ENCODE results near the gene ARID3A.

ARID3A gene

DNA sequence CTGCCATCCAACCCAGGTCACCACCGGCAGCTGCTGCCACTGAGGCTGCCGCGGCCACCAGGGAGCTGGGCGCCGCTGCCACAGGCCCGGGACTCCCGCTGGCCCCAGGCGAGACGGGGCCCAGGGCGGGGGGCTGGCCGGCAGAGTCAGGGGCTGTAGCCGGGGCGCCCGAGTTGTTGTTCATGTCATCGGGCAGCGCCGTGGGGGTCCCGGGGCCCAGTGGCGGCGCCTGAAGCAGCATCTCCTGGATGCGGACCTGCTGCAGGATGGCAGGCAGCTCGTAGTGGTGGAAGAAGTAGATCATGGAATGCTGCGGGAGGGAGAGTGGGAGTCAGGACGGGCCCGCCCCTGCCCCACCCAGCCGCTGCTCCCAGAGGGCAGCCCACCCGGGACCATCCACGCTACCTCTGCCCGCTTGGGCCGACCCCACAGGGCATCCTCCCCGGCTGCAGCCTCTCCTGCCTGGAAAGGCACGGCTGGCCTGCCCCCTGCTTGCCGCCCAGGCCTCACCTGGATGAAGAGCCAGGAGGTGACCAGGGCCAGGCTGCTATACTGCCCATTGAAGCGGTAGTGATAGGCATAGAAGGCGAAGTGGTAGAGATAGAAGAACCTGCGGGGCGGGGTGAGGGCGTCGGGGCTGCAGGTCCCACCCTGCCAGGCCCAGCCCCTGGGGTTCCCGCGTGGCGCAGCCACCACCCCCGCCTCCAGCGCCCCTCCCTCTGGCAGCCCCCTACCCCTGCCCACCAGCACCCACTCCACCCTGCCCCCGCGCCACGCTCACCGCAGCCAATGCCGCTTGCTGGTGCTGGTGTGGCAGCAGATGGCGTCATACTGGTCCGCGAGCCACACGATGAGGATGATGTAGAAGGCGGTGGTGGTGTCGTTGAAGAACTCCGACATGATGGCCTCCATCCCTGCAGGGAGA is 85.0 kb downstream of the ARID3A start:
- TF ChIP-seq, protein P1, sequence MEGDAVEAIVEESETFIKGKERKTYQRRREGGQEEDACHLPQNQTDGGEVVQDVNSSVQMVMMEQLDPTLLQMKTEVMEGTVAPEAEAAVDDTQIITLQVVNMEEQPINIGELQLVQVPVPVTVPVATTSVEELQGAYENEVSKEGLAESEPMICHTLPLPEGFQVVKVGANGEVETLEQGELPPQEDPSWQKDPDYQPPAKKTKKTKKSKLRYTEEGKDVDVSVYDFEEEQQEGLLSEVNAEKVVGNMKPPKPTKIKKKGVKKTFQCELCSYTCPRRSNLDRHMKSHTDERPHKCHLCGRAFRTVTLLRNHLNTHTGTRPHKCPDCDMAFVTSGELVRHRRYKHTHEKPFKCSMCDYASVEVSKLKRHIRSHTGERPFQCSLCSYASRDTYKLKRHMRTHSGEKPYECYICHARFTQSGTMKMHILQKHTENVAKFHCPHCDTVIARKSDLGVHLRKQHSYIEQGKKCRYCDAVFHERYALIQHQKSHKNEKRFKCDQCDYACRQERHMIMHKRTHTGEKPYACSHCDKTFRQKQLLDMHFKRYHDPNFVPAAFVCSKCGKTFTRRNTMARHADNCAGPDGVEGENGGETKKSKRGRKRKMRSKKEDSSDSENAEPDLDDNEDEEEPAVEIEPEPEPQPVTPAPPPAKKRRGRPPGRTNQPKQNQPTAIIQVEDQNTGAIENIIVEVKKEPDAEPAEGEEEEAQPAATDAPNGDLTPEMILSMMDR (IDR thresholded peaks at IDR 0.05; ENCODE audit: low read depth, low read length), result no peak
- DNase-seq (ENCODE audit: extremely low read depth, low read depth), result no peak

DNA sequence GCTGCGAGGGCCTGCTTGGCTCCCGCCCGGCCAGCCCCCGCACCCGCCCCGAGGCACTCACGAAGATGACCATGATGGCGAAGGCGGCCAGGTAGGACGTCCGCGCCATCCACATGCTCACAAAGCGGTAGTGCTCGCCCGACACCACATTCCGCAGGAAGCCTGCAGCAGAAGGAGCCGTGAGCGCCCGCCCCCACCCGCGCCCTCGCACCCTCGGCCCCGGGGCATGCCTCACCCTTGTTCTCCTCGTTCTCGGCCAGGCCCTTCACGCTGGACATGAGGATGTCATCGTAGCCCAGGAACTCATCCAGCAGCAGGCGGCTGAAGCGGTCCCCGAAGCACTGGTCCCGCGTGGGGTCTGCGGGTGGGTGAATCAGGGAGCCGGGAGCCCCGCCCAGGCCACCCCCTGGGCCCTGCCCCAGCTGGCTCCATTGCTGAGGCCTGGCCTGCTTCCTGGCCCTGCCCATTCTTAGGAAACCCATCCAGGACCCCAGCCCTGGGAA is 86.0 kb downstream of the ARID3A start:
- TF ChIP-seq, protein P1 (IDR thresholded peaks at IDR 0.05; ENCODE audit: low read depth, low read length), result no peak
- DNase-seq (ENCODE audit: extremely low read depth, low read depth), result no peak

DNA sequence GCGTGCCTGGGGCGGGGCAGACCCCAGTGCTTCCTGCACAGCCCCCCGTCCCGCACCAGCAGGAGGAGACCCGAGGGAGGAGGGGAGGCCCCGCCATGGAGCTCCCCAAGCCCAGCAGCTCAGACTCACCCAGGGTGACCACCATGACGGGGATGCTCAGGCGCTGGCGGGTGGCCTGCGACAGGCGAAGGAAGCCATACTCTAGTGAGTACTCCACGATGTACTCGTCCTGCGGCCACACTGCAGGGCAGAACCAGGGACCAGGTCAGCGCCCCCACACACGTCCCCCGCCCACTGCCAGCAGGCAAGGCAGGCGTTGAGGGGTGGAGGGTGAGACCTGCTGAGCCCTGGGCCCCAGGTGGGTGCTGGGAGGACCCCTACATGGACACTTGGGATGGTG is 86.5 kb downstream of the ARID3A start:
- TF ChIP-seq, protein P1 (IDR thresholded peaks at IDR 0.05; ENCODE audit: low read depth, low read length), result no peak
- no peak for DNase-seq (ENCODE audit: extremely low read depth, low read depth)

DNA sequence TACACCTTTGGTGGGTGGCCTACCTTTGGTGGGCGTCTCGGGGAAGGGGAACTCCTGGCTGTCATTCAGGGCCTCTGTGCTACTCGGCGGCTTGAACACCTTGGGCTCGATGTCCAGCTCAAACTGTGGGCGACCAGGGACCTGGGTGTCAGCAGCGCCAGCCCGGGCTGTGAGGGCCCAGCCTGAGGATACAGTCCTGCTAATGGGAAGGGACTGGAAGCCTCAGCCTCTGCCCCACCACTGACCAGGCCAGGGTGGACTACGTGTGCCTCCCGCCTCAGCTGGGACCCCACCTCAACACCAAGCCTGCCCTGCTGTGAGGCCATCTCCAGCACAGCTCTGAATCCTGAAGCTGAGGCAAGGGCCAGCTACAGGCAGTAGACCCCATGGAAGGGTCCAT is 87.4 kb downstream of the ARID3A start:
- TF ChIP-seq, protein P1 (IDR thresholded peaks at IDR 0.05; ENCODE audit: low read depth, low read length), result no peak
- DNase-seq (ENCODE audit: extremely low read depth, low read depth), result no peak

DNA sequence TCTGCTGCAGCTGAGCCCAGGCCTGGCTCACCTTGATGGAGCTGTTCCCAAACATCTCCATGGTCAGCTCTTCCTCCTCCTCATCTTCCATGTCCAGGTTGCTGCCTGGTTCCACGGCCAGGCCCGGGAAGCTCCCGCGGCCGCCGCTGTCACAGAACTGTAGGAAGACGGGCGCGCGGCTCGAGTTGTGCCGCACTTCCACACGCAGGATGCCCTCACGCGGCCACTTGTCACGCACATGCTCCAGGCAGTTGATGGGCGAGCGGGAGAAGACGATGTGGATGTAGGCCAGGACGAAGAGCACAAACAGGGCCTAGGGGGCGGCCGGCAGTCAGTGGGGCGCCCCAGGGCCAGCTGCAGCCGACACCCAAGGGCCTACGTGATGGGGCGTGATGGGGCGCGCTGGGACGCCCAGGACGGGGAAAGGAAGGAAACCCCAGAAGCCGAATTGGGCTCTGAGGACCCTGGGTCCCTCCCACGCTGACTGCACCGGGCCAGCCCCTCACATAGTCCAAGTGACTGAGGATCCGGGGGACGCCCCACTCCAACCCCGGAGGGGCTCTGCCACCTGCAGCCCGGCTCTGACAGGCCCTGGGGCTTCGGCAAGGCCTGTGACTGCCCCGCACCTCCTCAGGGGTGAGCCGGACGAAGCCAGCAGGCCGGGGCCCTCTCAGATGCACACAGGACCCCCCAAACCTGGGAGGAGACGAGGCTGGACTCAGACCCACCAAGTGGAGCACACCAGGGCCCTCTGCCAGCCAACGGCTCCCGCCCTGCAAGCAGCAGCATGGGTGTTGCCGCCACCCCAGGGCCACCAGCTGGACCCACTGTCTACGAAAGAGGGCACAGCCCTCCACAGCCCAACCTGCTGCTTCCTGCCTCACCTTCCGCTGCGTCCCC is 88.6 kb downstream of the ARID3A start:
- DNase-seq (ENCODE audit: extremely low read depth, low read depth), result no peak
- TF ChIP-seq, protein P1 (IDR thresholded peaks at IDR 0.05; ENCODE audit: low read depth, low read length), result no peak

DNA sequence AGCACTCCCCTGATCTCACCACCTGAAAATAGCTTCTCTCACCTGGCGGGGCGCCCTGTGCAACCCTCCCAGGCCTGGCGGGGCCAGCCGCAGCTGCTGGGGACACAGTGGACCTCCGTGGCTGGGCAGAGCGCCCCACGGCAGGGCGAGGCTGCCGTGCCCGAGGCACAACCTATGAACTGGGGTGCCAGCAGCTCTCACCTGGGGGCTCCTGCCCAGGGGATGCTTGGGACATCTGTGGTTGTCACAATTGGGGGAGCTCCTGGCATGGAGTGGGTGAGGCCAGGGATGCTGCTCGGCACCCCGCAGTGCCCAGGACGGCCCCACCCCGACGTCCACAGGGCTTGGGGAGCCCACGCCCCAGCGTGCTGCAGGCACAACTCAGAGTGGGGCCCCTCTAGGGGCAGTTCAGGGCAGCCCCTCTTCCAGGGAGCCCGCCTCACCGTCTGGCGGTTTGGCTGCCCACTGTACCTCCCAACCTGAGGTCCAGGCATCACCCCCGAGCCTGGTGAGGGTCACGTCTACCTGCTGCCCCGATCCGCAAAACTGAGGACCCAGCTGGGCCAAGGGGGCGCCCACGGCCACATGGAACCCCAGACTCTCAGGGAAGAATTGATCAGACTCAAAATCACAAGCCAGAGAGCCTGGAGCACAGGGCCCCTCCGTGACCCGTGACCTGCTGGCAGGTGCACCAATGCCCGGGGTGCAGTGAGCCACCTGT is 89.4 kb downstream of the ARID3A start:
- DNase-seq (ENCODE audit: extremely low read depth, low read depth), result no peak
- TF ChIP-seq, protein P1 (IDR thresholded peaks at IDR 0.05; ENCODE audit: low read depth, low read length), result no peak
